Amygdala (tissue), 56 donors: Measurements from ENCODE around the gene SMYD3.

Experiments used
- DNase-seq, 56 donors: peaks; one replicate each; lab custom pipeline; 2025; lab: John Stamatoyannopoulos, UW

Gene SMYD3

GRCh38 chr1:246159279-246160227 is 347.5 kb downstream of the SMYD3 start:
- no peak for DNase-seq

- no peak for DNase-seq
Measured at GRCh38 chr1:246158131-246158530, 348.9 kb downstream of the SMYD3 start.

GRCh38 chr1:246157516-246157915 is 349.6 kb downstream of the SMYD3 start:
- no peak for DNase-seq

GRCh38 chr1:246156847-246157246 is 350.2 kb downstream of the SMYD3 start:
- DNase-seq, result no peak

GRCh38 chr1:246155923-246156322 is 351.2 kb downstream of the SMYD3 start:
- no peak for DNase-seq

GRCh38 chr1:246153796-246154212 is 353.3 kb downstream of the SMYD3 start:
- no peak for DNase-seq

- no peak for DNase-seq
Measured at GRCh38 chr1:246152986-246153431, 354.1 kb downstream of the SMYD3 start.

GRCh38 chr1:246151796-246152434 is 355.2 kb downstream of the SMYD3 start:
- no peak for DNase-seq

GRCh38 chr1:246149543-246149942 is 357.5 kb downstream of the SMYD3 start:
- no peak for DNase-seq

- no peak for DNase-seq
Measured at GRCh38 chr1:246147524-246148461, 359.3 kb downstream of the SMYD3 start.

GRCh38 chr1:246146804-246147523 is 360.1 kb downstream of the SMYD3 start:
- DNase-seq, result peak in 2 of 56 donors; percentile 5 to 26

GRCh38 chr1:246145900-246146299 is 361.2 kb downstream of the SMYD3 start:
- DNase-seq, result no peak

GRCh38 chr1:246144931-246145330 is 362.1 kb downstream of the SMYD3 start:
- no peak for DNase-seq

- no peak for DNase-seq
Measured at GRCh38 chr1:246142320-246142893, 364.7 kb downstream of the SMYD3 start.

- DNase-seq, result no peak
Measured at GRCh38 chr1:246141306-246141705, 365.8 kb downstream of the SMYD3 start.

GRCh38 chr1:246139745-246140182 is 367.3 kb downstream of the SMYD3 start:
- DNase-seq, result no peak

- no peak for DNase-seq
Measured at GRCh38 chr1:246138781-246139180, 368.3 kb downstream of the SMYD3 start.

- DNase-seq, result no peak
Measured at GRCh38 chr1:246136477-246136876, 370.6 kb downstream of the SMYD3 start.

- DNase-seq, result no peak
Measured at GRCh38 chr1:246134789-246135188, 372.3 kb downstream of the SMYD3 start.
